ENCODE data around the gene BORCS5. TPM values are rescaled to one million over a fixed set of nuclear protein-coding genes. Genes with fewer than 3 reads are reported as not detected.

Gene BORCS5
- total RNA-seq, 1 donor from 2014 or later = 21.7 TPM

- intact Hi-C loops (cut with micrococcal nuclease) = loop anchor here (1.0 to 5.0 kb wide), 3 partner anchors 36 to 130 kb away; no protein-coding TSS in a partner anchor
These were observed 149.6 kb downstream of the BORCS5 start for GRCh38 chr12:12506496-12506890.

GRCh38 chr12:12507121-12507520 is 150.2 kb downstream of the BORCS5 start:
- intact Hi-C loops (cut with micrococcal nuclease) = loop anchor here (2.0 to 5.0 kb wide), 2 partner anchors 35 to 54 kb away; no protein-coding TSS in a partner anchor

GRCh38 chr12:12508612-12509011 is 151.7 kb downstream of the BORCS5 start:
- intact Hi-C loops (cut with micrococcal nuclease) = loop anchor here (5.0 kb wide), 1 partner anchor 34 kb away; no protein-coding TSS in a partner anchor

GRCh38 chr12:12510141-12510540 is 153.3 kb downstream of the BORCS5 start:
- intact Hi-C loops (cut with micrococcal nuclease) = no loop called here

GRCh38 chr12:12510551-12510950 is 153.7 kb downstream of the BORCS5 start:
- intact Hi-C loops (cut with micrococcal nuclease) = no loop called here

- intact Hi-C loops (cut with micrococcal nuclease) = no loop called here
These were observed 154.3 kb downstream of the BORCS5 start for GRCh38 chr12:12511021-12511783.

- intact Hi-C loops (cut with micrococcal nuclease) = no loop called here
These were observed 155.2 kb downstream of the BORCS5 start for GRCh38 chr12:12511895-12512711.

GRCh38 chr12:12513416-12514006 is 156.6 kb downstream of the BORCS5 start:
- intact Hi-C loops (cut with micrococcal nuclease) = no loop called here

- intact Hi-C loops (cut with micrococcal nuclease) = no loop called here
These were observed 161.6 kb downstream of the BORCS5 start for GRCh38 chr12:12518464-12518845.

- intact Hi-C loops (cut with micrococcal nuclease) = no loop called here
These were observed 162.0 kb downstream of the BORCS5 start for GRCh38 chr12:12518919-12519318.

Other genes with a start within 250 kb of the BORCS5 start
- gene LRP6, start 90.0 kb upstream of the BORCS5 start, total RNA-seq = 2.2 and 2.7 TPM in 2 replicates
- 0.54 and 0.98 TPM in 2 replicates for gene MANSC1, start 6.8 kb upstream of the BORCS5 start, total RNA-seq
- 46.2 and 49.4 TPM in 2 replicates for gene DUSP16, start 205.8 kb downstream of the BORCS5 start, total RNA-seq

All from T-helper 1 cell treated with Interleukin-12 subunit alpha and Interleukin-12 subunit beta and Interleukin-4 antibody, amounts not matched to agents 30 ng/mL and 1 ng/mL, for 36 hours (primary cell).